ENCODE results near the gene IL11. TPM values are rescaled to one million over a fixed set of nuclear protein-coding genes. Genes with fewer than 3 reads are reported as not detected.

Gene IL11
- total and polyA plus RNA-seq, 7 donors = 0.06 TPM; not detected in 6

DNA sequence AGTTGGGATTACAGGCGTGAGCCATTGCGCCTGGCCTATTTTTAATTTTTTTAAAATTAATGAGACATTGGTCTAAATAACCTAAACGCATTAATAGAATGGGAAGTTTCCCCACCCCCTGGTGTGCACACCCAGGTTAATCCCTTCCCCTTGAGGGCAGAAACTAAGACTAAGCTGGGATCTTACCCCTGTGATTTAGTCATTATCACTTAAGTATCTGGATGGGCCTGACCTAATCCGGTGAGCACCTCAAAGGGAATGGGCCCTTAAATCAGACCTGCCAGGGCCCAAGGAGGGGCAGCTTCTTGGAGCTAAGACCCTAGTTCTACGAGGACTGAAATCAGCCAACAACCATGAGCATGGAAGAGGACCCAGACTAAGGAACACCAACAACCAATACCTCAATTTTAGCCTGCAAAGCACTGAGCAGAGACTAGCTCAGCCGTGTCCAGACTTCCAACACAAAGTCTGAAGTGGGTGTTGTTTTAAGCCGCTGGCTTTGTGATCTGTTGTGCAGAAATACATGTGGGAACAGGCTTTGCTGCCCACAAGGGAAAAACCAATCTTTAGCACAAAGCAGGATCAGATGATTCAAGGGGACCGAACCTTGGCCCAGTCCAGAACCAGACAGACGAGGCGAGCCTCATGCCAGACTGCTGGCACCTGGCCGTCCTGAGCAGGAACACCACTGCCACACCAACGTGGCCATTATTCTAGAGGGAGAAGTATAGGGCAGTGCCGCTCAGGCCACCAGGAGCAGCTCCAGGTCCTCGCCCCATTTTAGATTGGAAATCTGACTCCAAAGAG is 30.2 kb upstream of the IL11 start:
- DNase-seq (no peak), ATAC-seq (no peak)
- no peaks in the 10 kb centered on the region for H3K27me3 ChIP-seq (ENCODE audit: insufficient read depth in 3 of 3, low read length in 2 of 3)
- no peaks in the 10 kb centered on the region for H3K9me3 ChIP-seq
- WGBS, 3 donors = 83 to 87% (median 86%) methylated on average over 14 of the region's 14 CpGs
- no peaks in the 10 kb centered on the region for H3K4me1 ChIP-seq
- intact Hi-C loops (cut with DNase I) = no loop called here
- TF ChIP-seq, protein P1, sequence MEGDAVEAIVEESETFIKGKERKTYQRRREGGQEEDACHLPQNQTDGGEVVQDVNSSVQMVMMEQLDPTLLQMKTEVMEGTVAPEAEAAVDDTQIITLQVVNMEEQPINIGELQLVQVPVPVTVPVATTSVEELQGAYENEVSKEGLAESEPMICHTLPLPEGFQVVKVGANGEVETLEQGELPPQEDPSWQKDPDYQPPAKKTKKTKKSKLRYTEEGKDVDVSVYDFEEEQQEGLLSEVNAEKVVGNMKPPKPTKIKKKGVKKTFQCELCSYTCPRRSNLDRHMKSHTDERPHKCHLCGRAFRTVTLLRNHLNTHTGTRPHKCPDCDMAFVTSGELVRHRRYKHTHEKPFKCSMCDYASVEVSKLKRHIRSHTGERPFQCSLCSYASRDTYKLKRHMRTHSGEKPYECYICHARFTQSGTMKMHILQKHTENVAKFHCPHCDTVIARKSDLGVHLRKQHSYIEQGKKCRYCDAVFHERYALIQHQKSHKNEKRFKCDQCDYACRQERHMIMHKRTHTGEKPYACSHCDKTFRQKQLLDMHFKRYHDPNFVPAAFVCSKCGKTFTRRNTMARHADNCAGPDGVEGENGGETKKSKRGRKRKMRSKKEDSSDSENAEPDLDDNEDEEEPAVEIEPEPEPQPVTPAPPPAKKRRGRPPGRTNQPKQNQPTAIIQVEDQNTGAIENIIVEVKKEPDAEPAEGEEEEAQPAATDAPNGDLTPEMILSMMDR (IDR thresholded peaks at IDR 0.05) = no peak
- peaks cover 0 to 36% of the 10 kb centered on the region in 2 donors for H3K36me3 ChIP-seq (ENCODE audit: insufficient read depth in 1 of 2, low read depth in 1 of 2)
- H3K27ac ChIP-seq = no peak overlapping the region
- no peak overlapping the region for H3K4me3 ChIP-seq

GRCh38 chr19:55398200-55398925 is 28.1 kb upstream of the IL11 start:
- TF ChIP-seq, protein P1 (IDR thresholded peaks at IDR 0.05) = no peak
- Histone ChIP-seq H3K27me3 (ENCODE audit: insufficient read depth in 3 of 3, low read length in 2 of 3) (no peaks in the 10 kb centered on the region), H3K9me3 (no peaks in the 10 kb centered on the region), H3K4me1 (no peaks in the 10 kb centered on the region), H3K36me3 (ENCODE audit: insufficient read depth in 1 of 2, low read depth in 1 of 2) (peaks cover 0 to 24% of the 10 kb centered on the region in 2 donors), H3K27ac (no peak overlapping the region), H3K4me3 (no peak overlapping the region)
- intact Hi-C loops (cut with DNase I) = no loop called here
- WGBS, 3 donors = 82 to 91% (median 88%) methylated on average over 12 of the region's 12 CpGs
- no peak for DNase-seq
- no peak for ATAC-seq

DNA sequence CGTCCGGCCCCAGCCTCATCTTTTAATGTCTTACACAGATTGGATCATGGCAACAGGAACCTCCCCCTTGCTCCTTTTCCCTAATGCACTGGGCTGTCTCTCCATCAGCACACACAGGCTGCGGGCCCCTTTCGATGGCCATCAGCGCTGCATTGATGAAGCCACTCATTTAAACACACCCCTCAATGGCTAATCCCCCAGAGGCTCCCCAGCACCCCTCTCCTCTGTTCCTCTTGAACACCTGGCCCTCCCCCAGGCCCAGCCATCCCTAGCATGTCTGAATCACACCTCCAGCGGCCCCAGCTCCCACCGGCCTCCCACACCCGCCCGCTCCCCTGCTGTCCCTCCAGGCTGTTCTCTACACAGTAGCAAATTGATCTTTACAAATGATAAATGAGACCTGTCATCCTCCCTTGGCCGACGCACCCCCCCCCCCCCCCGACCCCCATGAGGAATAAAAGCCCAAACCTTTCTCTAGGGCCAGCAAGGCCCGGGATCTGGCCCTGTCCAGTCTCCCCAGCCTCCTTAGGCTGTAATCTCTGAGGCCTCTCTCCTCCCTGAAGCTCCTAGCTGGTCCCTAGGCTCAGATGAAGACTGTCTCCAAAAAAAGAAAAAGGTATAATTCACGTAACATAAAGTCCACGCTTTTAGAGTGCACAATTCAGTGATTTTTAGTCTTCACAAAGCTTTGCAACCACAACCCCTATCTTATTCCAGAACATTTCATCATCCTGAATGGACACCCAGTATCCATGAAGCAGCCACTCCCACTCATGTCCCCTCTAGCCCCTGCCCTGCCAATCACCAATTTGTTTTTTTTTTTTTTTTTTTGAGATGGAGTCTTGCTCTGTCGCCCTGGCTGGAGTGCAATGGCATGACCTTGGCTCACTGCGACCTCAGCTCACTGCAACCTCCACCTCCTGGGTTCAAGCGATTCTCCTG is 22.8 kb upstream of the IL11 start:
- ATAC-seq = no peak
- 70 to 73% (median 71%) methylated on average over 18 of the region's 18 CpGs for WGBS, 3 donors
- Histone ChIP-seq H3K9me3 (no peaks in the 10 kb centered on the region), H3K4me3 (no peak overlapping the region), H3K27me3 (ENCODE audit: insufficient read depth in 3 of 3, low read length in 2 of 3) (no peaks in the 10 kb centered on the region), H3K27ac (no peak overlapping the region), H3K4me1 (peaks cover 9% of the 10 kb centered on the region), H3K36me3 (ENCODE audit: insufficient read depth in 1 of 2, low read depth in 1 of 2) (peaks cover 6 to 42% of the 10 kb centered on the region in 2 donors)
- no peak for DNase-seq
- intact Hi-C loops (cut with DNase I) = no loop called here
- TF ChIP-seq, protein P1 (IDR thresholded peaks at IDR 0.05) = no peak

GRCh38 chr19:55391702-55392615 is 21.7 kb upstream of the IL11 start:
- Histone ChIP-seq H3K36me3 (ENCODE audit: insufficient read depth in 1 of 2, low read depth in 1 of 2) (peaks cover 8 to 53% of the 10 kb centered on the region in 2 donors), H3K4me3 (no peak overlapping the region), H3K27ac (no peak overlapping the region), H3K27me3 (ENCODE audit: insufficient read depth in 3 of 3, low read length in 2 of 3) (no peaks in the 10 kb centered on the region), H3K4me1 (peaks cover 20% of the 10 kb centered on the region), H3K9me3 (no peaks in the 10 kb centered on the region)
- intact Hi-C loops (cut with DNase I) = no loop called here
- WGBS, 3 donors = 76 to 88% (median 78%) methylated on average over 18 of the region's 18 CpGs
- DNase-seq (no peak), ATAC-seq (peak in 2 of 4 donors; percentile 53 to 61)
- TF ChIP-seq, protein P1 (IDR thresholded peaks at IDR 0.05) = no peak
